ENCODE data around the gene UNC13B. TPM values are rescaled to one million over a fixed set of nuclear protein-coding genes. Genes with fewer than 3 reads are reported as not detected.

The UNC13B gene
- total RNA-seq, 4 donors from 2014 or later = 28.0 to 39.3 (median 34.3) TPM

DNA sequence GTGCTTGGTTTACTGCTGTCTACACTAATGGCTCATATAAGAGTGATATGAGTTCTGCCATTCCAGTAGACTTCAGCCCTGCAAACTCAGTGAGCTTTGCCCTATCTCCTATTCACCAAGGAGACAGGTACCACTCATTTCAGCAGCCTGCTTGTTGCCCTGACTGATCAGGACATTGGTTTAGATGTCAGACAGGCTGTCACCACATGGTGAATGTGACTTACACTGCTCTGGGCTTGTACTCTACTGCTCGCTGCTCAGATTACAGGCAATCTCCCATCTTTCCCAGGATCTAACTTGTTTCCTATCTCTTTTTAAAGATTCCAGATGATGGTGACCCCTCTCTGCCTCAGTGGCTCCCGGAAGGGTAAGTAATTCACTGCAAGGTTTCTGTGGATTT lies 204.8 kb downstream of the UNC13B start:
- Histone ChIP-seq H3K36me3 (peaks cover 0 to 25% (median 0%) of the 10 kb centered on the region in 3 donors), H3K4me3 (no peak overlapping the region), H3K9me3 (no peaks in the 10 kb centered on the region), H3K27me3 (no peaks in the 10 kb centered on the region), H3K27ac (no peak overlapping the region), H3K4me1 (no peaks in the 10 kb centered on the region)
- TF ChIP-seq POLR2A (IDR thresholded peaks at IDR 0.05) (no peak), EP300 (IDR thresholded peaks at IDR 0.05) (no peak)
- TF ChIP-seq, protein P1, sequence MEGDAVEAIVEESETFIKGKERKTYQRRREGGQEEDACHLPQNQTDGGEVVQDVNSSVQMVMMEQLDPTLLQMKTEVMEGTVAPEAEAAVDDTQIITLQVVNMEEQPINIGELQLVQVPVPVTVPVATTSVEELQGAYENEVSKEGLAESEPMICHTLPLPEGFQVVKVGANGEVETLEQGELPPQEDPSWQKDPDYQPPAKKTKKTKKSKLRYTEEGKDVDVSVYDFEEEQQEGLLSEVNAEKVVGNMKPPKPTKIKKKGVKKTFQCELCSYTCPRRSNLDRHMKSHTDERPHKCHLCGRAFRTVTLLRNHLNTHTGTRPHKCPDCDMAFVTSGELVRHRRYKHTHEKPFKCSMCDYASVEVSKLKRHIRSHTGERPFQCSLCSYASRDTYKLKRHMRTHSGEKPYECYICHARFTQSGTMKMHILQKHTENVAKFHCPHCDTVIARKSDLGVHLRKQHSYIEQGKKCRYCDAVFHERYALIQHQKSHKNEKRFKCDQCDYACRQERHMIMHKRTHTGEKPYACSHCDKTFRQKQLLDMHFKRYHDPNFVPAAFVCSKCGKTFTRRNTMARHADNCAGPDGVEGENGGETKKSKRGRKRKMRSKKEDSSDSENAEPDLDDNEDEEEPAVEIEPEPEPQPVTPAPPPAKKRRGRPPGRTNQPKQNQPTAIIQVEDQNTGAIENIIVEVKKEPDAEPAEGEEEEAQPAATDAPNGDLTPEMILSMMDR (IDR thresholded peaks at IDR 0.05) = no peak
- no peak for DNase-seq (ENCODE audit: low spot score in 2 of 2)
- WGBS, 2 donors = 90 to 93% methylated on average over 2 of the region's 2 CpGs

DNA sequence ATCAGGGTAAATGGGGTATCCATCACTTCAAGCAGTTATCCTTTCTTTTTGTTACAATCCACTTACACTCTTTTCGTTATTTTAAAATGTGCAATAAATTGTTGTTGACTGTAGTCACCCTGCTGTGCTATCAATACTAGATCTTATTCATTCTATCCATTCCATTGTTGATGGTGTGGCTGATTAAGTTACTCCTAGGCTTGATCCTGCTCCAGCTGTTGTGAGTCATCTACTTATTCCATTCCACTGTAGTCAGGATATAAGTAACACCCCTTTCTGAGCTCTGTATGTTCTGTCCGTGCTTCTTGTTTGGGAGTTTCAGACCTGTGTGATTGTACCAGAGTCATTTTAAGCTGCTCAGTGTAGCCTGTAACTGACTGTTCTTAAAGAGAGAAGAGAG lies 205.6 kb downstream of the UNC13B start:
- no peak overlapping the region for H3K27ac ChIP-seq
- 76 to 77% methylated on average over 2 of the region's 2 CpGs for WGBS, 2 donors
- DNase-seq (ENCODE audit: low spot score in 2 of 2) = no peak

DNA sequence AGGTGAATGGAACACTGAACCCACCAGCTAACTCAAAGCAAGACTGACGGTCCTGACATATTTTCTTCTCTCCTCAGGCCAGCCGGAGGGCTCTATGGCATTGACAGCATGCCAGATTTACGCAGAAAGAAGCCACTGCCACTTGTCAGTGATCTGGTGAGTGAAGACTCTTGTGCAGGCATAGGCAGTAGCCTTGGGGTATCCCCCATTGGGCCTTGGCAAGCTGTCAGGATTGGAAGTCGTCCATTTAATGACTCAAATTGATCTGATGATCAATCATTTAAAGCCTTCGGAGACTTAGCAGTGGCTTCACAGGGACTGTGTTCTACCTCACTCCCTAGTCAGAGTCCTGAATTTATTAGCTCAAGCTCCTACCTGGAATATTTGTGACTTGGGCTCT lies 208.4 kb downstream of the UNC13B start:
- no peak overlapping the region for H3K27ac ChIP-seq
- H3K36me3 ChIP-seq = peaks cover 0 to 44% (median 0%) of the 10 kb centered on the region in 3 donors
- TF ChIP-seq, protein P1 (IDR thresholded peaks at IDR 0.05) = no peak
- no peak for TF ChIP-seq EP300 (IDR thresholded peaks at IDR 0.05)
- no peak for TF ChIP-seq POLR2A (IDR thresholded peaks at IDR 0.05)
- 90% methylated on average over 5 of the region's 5 CpGs for WGBS, 2 donors
- H3K4me3 ChIP-seq = no peak overlapping the region
- H3K9me3 ChIP-seq = no peaks in the 10 kb centered on the region
- H3K27me3 ChIP-seq = no peaks in the 10 kb centered on the region
- no peaks in the 10 kb centered on the region for H3K4me1 ChIP-seq
- DNase-seq (ENCODE audit: low spot score in 2 of 2) = no peak

More for the DNA sequence above, 205.6 kb downstream of the UNC13B start:
- no peaks in the 10 kb centered on the region for H3K4me1 ChIP-seq
- H3K4me3 ChIP-seq = no peak overlapping the region
- H3K9me3 ChIP-seq = no peaks in the 10 kb centered on the region
- peaks cover 0 to 32% (median 0%) of the 10 kb centered on the region in 3 donors for H3K36me3 ChIP-seq
- no peaks in the 10 kb centered on the region for H3K27me3 ChIP-seq
- TF ChIP-seq, protein P1 (IDR thresholded peaks at IDR 0.05) = no peak
- no peak for TF ChIP-seq EP300 (IDR thresholded peaks at IDR 0.05)
- TF ChIP-seq POLR2A (IDR thresholded peaks at IDR 0.05) = no peak

DNA sequence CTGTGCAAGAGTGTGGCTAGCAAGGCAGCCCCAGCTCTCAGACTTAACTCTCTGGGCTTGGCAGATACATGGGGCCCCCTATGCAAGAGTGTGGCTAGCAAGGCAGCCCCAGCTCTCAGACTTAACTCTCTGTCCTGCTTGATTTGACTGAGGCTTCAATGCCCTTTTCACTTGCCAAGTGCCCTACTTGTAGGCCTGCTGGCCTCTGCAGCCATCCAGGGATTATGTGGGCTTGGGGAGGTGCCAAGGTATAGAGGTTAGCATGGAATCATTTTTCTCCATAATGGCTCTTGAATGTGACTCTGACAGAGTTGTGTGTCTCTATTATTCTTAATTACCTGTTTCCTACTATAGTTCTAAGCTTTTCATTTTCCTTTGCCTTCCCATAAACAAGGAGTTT lies 212.6 kb downstream of the UNC13B start:
- no peak for TF ChIP-seq POLR2A (IDR thresholded peaks at IDR 0.05)
- TF ChIP-seq, protein P1 (IDR thresholded peaks at IDR 0.05) = no peak
- no peak for TF ChIP-seq EP300 (IDR thresholded peaks at IDR 0.05)

DNA sequence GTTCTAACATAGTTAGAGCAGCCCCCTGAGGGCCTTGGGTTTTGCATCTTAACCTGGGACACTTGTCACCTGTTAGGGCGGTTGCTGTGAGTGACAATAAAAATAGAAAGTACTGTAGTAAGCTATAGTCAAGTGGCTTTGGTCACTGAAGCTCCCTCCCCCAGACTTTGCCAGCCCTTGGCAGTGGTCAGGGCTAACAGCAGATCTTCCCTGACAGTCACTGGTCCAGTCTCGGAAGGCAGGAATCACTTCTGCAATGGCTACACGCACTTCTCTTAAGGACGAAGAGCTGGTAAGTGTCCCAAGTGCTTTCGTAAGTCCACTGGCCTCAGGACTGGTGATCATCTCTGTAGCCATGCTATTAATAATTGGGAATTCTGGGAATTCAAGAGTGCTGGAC lies 213.1 kb downstream of the UNC13B start:
- Histone ChIP-seq H3K4me3 (no peak overlapping the region), H3K9me3 (no peaks in the 10 kb centered on the region), H3K4me1 (no peaks in the 10 kb centered on the region), H3K36me3 (peaks cover 0 to 79% (median 0%) of the 10 kb centered on the region in 3 donors), H3K27ac (no peak overlapping the region), H3K27me3 (no peaks in the 10 kb centered on the region)
- WGBS, 2 donors = 94 to 96% methylated on average over 5 of the region's 5 CpGs
- TF ChIP-seq, protein P1 (IDR thresholded peaks at IDR 0.05) = no peak
- TF ChIP-seq EP300 (IDR thresholded peaks at IDR 0.05) = no peak
- no peak for TF ChIP-seq POLR2A (IDR thresholded peaks at IDR 0.05)
- no peak for DNase-seq (ENCODE audit: low spot score in 2 of 2)

More for the DNA sequence above, 212.6 kb downstream of the UNC13B start:
- no peaks in the 10 kb centered on the region for H3K27me3 ChIP-seq
- H3K4me1 ChIP-seq = no peaks in the 10 kb centered on the region
- H3K9me3 ChIP-seq = no peaks in the 10 kb centered on the region
- no peak for DNase-seq (ENCODE audit: low spot score in 2 of 2)
- no peak overlapping the region for H3K27ac ChIP-seq
- no peak overlapping the region for H3K4me3 ChIP-seq
- H3K36me3 ChIP-seq = peaks cover 0 to 79% (median 0%) of the 10 kb centered on the region in 3 donors
